ENCODE data around the gene STRBP.

STRBP gene

DNA sequence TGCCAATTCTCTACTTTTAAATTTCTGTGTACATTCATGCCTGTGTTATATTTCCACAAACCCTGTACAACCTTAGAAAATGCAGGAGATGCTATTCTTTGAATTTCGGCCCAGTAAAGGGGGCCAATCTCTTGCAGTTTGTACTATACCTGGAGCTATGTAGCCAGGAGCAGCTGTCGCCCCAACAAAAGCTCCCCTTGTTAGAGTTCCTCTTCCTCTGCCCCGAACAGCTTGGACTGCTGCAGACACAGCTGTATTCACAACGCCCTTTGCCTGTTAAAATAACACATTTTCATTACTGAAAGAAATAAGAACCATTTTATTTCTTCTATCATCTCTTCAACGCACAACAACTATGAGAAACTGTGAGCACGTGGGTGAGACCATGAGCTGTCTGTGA, 135.7 kb downstream of the STRBP start:
- DNase-seq (ENCODE audit: low read depth in 4 of 4, low spot score in 1 of 4): no peak

GRCh38 chr9:123131993-123132392, 136.4 kb downstream of the STRBP start:
- no peak for DNase-seq (ENCODE audit: low read depth in 4 of 4, low spot score in 1 of 4)

DNA sequence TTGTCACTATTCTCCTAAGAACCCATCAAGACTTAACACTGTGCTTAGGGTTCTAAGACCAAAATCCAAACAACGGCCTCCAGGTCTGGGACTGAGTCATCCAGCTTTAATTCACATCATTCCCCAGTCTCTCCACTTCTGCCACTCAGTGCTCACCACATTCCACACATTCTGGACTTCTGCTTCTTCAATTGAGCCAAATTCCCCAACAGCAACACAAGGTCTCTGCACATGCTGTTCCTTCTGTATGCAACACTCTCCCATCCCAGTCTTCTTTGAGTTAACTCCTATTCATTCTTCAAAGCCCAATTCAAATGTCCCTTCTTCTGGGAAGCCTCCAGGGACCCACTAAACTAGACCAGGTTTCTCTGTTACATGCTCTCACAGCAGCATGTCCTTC, 137.1 kb downstream of the STRBP start:
- no peak for DNase-seq (ENCODE audit: low read depth in 4 of 4, low spot score in 1 of 4)

GRCh38 chr9:123129423-123129822, 139.0 kb downstream of the STRBP start:
- no peak for DNase-seq (ENCODE audit: low read depth in 4 of 4, low spot score in 1 of 4)

- DNase-seq (ENCODE audit: low read depth in 4 of 4, low spot score in 1 of 4): no peak
Observed at GRCh38 chr9:123128591-123128990, 139.8 kb downstream of the STRBP start.

DNA sequence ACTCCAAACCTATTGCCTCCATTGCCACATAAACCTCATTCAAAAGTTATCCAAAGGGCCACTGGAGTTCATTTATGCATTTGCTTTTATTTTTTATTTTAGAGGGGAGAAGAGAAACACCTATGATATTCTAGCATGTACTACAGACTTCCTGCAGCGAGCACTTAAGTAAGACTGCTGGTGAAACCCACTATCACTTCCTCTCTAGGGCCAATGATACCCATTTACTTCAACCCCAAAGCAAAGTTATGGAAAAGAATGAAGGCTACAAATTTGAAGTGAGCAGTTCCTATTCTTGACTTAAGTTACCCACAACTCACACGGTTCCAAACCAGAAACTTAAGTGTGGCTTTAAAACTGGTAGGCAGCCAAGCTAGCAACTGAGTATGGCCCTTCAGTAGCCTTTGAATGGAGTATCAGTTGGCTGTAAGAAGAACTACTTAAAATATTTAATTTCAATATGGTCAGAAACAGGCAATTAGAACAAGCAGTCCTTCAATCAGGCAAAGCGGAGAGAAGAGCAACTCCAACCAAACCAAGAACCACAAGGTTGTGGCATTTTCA, 140.8 kb downstream of the STRBP start:
- no peak for DNase-seq (ENCODE audit: low read depth in 4 of 4, low spot score in 1 of 4)

DNA sequence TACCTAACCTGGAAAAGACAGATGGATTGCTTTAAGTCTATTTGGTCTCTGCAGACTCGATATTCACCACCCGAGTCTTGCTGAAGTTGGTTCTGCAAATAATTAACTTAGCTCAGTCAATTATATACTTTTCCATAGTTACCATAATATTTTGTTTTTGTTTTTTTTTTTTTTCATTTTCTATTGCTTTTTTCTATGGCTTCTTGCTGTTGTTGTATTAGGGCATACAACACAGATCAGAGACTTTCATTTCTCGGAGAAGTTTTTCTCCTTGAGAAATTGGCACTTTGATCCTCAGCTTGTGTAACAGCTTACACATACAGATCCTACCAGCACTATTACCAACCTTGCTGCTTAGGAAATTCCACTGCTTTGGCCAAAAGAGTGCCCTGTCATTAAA, 146.9 kb downstream of the STRBP start:
- DNase-seq (ENCODE audit: low read depth in 4 of 4, low spot score in 1 of 4): no peak

GRCh38 chr9:123120953-123121352, 147.4 kb downstream of the STRBP start:
- DNase-seq (ENCODE audit: low read depth in 4 of 4, low spot score in 1 of 4): no peak

- no peak for DNase-seq (ENCODE audit: low read depth in 4 of 4, low spot score in 1 of 4)
Observed at GRCh38 chr9:123120131-123120530, 148.3 kb downstream of the STRBP start.

DNA sequence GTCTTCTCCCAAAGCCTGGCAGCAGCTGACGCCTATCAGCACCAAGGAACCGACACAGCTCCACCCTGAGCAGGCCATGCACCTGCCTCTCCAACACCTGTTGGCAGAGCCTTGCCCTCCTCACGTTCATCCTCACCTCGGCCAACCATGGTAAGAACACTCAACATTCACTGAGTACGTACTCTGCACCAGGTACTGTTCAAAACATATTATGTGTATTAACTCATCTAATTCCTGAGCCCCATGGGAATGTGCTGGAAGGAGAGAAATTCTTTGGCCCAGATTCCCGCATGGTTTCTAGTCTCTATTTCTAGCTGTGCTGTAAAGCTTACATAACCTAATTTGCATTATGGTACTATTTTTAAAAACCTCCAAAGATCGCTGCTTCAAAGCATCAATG, 148.8 kb downstream of the STRBP start:
- no peak for DNase-seq (ENCODE audit: low read depth in 4 of 4, low spot score in 1 of 4)

GRCh38 chr9:123116036-123116435, 152.3 kb downstream of the STRBP start:
- no peak for DNase-seq (ENCODE audit: low read depth in 4 of 4, low spot score in 1 of 4)

GRCh38 chr9:123115146-123115913, 153.1 kb downstream of the STRBP start:
- DNase-seq (ENCODE audit: low read depth in 4 of 4, low spot score in 1 of 4): no peak

DNA sequence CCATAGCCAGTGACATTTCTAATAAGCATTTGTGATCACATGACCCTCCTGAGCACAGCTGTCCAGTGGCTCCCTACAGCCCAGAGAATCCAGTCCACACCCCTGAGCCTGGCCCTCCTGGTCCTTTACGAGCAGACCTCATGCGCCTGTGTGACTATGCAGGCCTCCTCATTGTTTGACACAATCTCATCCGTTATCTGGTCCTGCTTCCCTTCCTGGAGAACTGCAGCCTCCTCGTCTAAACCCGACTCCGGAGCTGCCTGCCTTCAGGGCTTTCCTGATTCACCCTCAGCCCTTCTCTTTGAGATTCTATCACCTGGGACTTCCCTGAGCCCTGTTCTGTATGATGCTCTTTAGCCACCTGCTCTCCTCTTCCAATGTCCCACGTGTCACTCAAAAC, 155.2 kb downstream of the STRBP start:
- no peak for DNase-seq (ENCODE audit: low read depth in 4 of 4, low spot score in 1 of 4)

- no peak for DNase-seq (ENCODE audit: low read depth in 4 of 4, low spot score in 1 of 4)
Observed at GRCh38 chr9:123112015-123112975, 156.1 kb downstream of the STRBP start.

DNA sequence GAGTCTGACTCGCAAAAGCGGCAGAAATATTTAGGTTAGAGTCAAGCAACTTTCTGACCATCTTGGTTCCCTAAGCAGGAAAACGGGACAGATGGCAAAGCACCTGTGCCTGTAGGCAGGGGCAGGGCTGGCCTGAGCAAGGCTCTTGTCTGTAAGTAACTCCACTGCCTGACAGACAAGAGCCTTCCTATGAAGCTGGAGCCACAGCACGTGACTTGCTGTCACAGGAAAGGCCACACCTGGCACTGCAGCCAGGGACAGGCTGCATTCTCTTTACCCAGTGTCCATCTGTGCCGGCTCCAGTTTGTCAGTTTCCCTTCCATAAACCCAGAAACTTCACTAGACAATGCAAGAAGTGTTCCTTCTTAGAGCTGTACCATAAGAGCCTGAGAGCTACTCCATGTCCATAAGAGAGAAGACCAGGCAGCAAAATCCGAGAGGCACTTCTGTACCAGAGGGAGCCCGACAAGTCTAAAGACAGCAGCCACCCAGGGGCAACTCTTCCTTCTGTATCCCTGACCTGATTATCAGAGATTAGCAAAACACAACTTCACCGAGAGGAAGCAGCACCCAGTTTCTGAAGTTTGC, 156.9 kb downstream of the STRBP start:
- DNase-seq (ENCODE audit: low read depth in 4 of 4, low spot score in 1 of 4): no peak

- DNase-seq (ENCODE audit: low read depth in 4 of 4, low spot score in 1 of 4): no peak
Observed at GRCh38 chr9:123109540-123110279, 158.7 kb downstream of the STRBP start.

GRCh38 chr9:123108976-123109375, 159.4 kb downstream of the STRBP start:
- no peak for DNase-seq (ENCODE audit: low read depth in 4 of 4, low spot score in 1 of 4)

GRCh38 chr9:123107639-123108285, 160.6 kb downstream of the STRBP start:
- no peak for DNase-seq (ENCODE audit: low read depth in 4 of 4, low spot score in 1 of 4)

GRCh38 chr9:123105490-123105889, 162.9 kb downstream of the STRBP start:
- no peak for DNase-seq (ENCODE audit: low read depth in 4 of 4, low spot score in 1 of 4)

DNA sequence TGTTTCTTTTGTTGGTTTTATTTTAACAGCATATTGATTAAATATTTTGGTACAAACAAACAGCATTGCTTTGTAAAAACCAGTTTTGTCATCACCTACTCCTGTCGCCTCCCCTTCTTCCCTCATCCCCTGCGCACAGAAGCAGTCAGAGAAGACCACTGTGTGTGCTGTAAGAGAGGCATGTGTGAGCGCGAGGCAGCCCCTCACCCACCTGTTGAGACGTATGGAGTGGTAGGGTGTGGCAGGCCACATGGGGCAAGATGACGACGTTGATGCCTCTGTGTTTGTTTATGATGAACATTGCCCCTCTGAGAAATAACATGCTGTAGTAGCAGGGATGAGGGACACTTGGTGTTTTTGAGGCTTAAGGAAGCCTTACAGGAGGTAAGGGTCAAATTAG, 163.6 kb downstream of the STRBP start:
- DNase-seq (ENCODE audit: low read depth in 4 of 4, low spot score in 1 of 4): no peak

Data from stimulated activated CD4-positive, alpha-beta T cell treated with anti-CD3 and anti-CD28 coated beads, Interleukin-1b, Interleukin-23, amount 100 ng/mL, for 24 hours (primary cell).